Astrocyte of the cerebellum (primary cell): ENCODE data around the gene SNAI3.

ENCODE experiments used
- DNase-seq: peaks from one replicate; pipeline ENCODE4 v3.0.0-alpha.2; 2011; ENCODE audit warnings: low read depth
- H3K4me3 ChIP-seq: 2 replicates; pipeline ENCODE4 v1.5.1; 2011; ENCODE audit warnings: mild to moderate bottlenecking, low read depth, low read length, moderate library complexity
- in situ Hi-C: cut with HindIII; loops from 2 replicates; pipeline ENCODE4 v1.10.0; 2017; ENCODE audit warnings: low sequenced_read_pairs
- TF ChIP-seq, protein P1 (sequence below): IDR thresholded peaks from 2 replicates; pipeline ENCODE4 v1.5.1; 2012; ENCODE audit warnings: low read length, low read depth, moderate library complexity, mild to moderate bottlenecking; ENCODE audit errors: missing control alignments

SNAI3 gene

DNA sequence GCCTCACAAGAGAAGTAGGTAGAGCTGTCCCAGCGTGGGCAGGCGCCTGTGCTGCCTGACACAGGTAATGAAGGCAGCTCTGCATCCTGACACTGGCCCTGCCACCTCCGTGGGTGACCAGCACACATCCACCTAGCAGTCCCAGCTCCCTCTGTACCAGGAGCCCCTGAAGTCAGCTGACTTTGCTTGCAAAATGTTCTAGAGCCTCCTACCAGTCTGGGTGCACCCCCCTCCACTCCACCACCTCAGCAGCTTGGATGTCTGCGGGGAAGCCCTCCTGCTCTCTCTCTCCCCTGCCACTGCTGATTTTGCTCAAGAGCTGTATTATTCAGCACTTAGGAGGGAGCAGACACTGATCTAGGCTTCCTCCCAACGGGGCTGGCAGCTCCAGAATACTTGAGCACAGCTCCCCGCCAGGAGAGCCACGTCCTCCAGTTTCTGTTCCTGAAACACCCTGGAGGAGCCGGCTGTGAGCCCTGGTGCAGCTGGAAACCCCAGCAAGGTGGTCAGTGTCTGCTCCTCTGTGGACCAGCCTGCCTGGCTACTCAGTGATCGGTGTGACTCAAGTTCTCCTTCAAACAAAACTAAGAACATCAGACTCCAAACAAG lies 18.9 kb upstream of the SNAI3 start:
- H3K4me3 ChIP-seq = peak overlapping the region; percentile 95
- in situ Hi-C loops = no loop called here
- DNase-seq = no peak
- TF ChIP-seq, protein P1, sequence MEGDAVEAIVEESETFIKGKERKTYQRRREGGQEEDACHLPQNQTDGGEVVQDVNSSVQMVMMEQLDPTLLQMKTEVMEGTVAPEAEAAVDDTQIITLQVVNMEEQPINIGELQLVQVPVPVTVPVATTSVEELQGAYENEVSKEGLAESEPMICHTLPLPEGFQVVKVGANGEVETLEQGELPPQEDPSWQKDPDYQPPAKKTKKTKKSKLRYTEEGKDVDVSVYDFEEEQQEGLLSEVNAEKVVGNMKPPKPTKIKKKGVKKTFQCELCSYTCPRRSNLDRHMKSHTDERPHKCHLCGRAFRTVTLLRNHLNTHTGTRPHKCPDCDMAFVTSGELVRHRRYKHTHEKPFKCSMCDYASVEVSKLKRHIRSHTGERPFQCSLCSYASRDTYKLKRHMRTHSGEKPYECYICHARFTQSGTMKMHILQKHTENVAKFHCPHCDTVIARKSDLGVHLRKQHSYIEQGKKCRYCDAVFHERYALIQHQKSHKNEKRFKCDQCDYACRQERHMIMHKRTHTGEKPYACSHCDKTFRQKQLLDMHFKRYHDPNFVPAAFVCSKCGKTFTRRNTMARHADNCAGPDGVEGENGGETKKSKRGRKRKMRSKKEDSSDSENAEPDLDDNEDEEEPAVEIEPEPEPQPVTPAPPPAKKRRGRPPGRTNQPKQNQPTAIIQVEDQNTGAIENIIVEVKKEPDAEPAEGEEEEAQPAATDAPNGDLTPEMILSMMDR = no peak

DNA sequence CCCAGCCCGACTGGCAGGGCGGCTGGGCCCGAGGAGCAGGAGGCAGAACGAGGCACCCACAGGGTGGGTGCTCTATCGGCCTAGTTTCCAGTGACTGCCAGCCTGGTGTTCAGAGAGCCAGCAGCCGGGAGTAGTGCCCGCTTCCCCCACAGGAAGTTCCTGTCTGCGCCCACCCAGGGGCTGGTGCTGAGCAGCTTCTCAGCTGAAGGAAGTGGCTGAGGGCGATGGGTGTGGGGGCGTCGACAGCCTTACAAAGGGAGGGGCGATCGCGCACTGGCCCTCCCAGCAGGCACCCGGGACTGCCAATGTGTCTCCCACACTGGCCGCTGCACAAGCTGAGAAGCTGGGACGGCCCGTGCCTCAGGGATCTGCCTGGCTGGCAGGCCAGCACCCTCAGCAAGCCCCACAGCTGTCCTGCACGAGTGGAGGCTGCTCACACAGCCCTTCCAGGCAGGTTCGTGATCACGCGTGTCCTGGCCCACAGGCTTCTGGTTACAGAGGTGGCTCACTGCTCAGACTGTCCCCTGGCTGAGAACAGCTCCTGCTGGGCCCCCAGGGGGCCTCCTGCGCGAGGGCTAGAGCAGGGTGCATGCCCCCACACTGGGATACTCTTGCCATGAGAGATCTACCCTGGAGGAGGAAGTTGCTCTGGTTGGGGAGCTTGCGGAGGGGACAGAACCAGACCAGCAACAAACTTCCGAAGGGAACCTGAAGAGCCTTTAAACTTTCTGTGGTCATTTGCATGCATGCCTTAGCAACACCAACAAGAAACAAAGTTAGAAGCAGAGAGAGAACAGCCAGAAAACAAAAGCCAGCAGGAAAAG lies 17.4 kb upstream of the SNAI3 start:
- H3K4me3 ChIP-seq = no peak overlapping the region
- DNase-seq = no peak
- in situ Hi-C loops = no loop called here
- TF ChIP-seq, protein P1 = no peak

DNA sequence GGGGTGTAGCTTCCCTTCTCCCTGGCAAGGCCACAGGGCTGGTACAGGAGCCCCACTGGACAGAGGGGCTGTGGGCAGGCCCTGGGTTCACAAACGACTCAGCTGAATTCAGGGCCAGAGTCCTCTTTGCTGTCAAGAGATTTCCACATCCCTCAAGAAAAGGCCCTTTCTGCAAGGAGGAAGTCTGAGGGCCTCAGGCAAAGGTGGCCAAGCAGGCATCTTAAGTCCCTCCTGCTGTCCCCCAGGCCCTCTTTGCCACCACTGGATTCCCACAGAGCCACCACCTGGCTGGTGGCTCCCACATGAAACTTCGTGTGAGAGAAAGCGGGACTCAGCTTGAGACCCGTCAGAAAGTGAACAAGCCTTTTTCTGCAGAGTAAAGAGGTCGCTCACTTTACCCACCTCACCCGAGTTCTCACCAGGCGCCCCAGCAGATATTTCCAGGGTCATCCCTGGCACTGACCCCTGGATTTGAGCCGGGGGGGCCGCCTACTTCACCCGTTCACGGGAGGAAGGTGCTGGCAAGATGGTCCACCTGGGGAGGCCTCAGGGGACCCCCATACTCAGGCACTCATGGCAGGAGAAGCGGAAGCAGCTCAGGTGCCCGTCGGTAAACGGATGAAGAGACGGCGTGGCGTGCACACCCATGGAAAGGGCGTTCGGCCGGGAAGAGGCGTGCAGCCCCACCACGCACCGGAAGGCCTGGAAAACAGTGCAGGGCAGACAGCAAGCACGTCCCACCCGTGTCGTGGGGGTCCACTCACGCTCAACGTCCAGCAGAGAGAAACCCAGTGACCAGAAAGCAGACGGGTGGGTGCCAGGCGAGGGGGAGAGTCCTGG lies 16.3 kb upstream of the SNAI3 start:
- in situ Hi-C loops = no loop called here
- H3K4me3 ChIP-seq = no peak overlapping the region
- TF ChIP-seq, protein P1 = no peak
- no peak for DNase-seq

DNA sequence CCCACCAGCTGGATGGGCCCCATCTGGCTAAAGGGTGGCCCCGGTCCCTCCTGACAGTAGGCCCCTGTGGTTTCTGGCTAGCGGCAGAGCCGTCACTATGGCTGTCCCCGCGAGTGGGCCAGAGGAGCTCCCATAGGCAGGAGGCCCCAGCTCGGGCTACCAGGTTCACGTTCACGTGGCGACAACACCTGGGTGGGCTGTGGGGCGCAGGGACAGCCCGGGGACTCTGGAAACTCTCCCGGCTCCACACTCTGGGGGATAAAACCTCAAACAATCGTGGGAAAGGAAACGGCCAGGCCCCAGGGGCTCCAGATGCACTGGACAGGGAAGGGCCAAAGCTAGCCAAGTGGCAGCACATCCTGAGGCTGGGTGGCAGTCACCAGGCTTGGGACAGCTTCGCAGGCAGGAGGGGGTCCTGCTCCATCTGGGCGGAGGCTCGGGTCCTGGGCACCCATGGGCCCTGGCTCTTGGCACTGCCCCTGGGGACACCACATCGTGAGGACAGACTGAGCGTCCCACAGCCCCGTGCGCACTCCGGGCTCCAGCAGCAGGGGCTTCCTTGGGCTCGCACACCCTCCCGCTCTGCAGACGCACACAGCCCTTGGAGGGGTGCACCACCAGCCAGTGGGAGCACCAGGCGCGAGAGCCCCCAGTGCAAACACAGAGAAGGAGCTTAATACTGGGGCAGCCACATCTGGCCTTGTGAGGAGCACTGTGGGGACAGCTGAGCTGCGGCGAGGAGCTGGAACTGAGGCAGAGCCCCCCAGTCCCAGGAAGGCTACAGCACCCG lies 15.5 kb upstream of the SNAI3 start:
- DNase-seq = no peak
- TF ChIP-seq, protein P1 = no peak
- no peak overlapping the region for H3K4me3 ChIP-seq
- in situ Hi-C loops = no loop called here

DNA sequence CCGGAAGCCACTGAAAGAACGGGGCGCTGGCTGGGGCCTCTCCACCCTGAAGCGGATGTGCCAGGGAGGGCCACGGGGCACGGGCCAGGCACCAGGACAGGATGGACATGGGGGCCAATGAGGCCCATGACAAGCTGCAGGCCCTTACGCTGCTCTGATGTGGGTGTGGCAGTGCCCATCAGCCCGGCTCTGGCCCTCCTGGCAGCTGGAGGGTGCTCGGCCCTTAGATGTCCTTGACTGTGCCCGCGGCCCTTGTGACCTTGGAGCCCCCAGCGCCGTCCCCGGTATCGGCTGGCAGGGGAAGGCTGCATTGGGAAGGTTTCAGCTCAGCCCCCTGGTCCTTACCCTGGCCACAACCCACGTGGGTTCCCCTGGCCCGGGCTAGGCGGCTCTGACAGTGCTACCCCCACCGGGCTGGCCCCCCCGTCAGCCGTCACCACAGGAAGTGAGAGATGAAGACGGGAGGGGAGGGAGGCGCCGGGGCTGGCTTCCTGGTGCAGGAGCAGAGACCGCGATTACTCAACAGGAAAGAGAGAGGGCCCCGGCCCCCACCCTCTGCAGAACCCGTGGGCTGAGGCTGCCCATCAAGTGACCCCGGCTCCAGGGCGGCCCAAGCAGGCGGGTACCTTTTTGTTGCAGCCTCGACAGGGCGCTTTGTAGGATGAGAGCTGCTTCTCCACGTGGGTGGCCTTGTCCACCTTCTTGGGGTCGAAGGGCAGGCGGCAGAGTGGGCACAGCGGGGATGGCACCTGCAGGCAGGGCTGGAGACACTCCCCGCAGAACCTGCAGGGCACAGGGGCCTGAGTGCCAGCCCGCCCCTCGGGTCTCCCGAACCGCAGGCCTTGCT lies 14.6 kb upstream of the SNAI3 start:
- H3K4me3 ChIP-seq = no peak overlapping the region
- DNase-seq = peak; percentile 37
- in situ Hi-C loops = no loop called here
- TF ChIP-seq, protein P1 = no peak
